HCT116 (cell line): ENCODE data around the gene RALGPS1. TPM values are rescaled to one million over a fixed set of nuclear protein-coding genes. Genes with fewer than 3 reads are reported as not detected.

ENCODE experiments used
- ATAC-seq: fragments of 200-7000 bp; cut with Tn5 transposase; 2 replicates; pipeline ENCODE4 v1.9.1; 2020; ENCODE audit warnings: mild to moderate bottlenecking, moderate library complexity
- BruUV-seq: library from RNA; stranded (reverse); fragments of 400-500 nt; replicated peaks from 2 replicates; lab custom pipeline; 2021; lab: Mats Ljungman, UMichigan
- CTCF ChIA-PET: fragments of 300-600 bp; sonication (Branson Sonifier 250); formaldehyde crosslinking; loops from one replicate; lab custom pipeline; 2021; ENCODE audit warnings: antibody characterized with exemption; lab: Charles Lee
- POLR2A ChIA-PET: fragments of 300-600, 350-600 bp; sonication (Branson Sonifier 250); formaldehyde crosslinking; loops from one replicate; lab custom pipeline; 2021; ENCODE audit warnings: antibody characterized with exemption; lab: Charles Lee
- RAD21 ChIA-PET, 2 experiments: fragments of 300-600 bp; sonication (Branson Sonifier 250); formaldehyde crosslinking; loops; one replicate each; lab custom pipeline; 2023; ENCODE audit warnings: low total read pairs in 2 of 2; ENCODE audit not compliant: uncharacterized antibody in 2 of 2, unreplicated experiment in 2 of 2, low non-redundant PET in 1 of 2; lab: Charles Lee
- DNase-seq: peaks from one replicate; pipeline ENCODE4 v3.0.0-alpha.2; 2010; ENCODE audit warnings: low read depth, low spot score
- H2AFZ ChIP-seq: fragments of 200-600 bp; shearing (Covaris generic), sonication (generic); 2 replicates; pipeline ENCODE4 v1.6.1; 2017; ENCODE audit warnings: low read depth, mixed run types, mixed read lengths, antibody characterized with exemption, low read length; ENCODE audit not compliant: poor library complexity, severe bottlenecking
- H3K27ac ChIP-seq: 2 replicates; pipeline ENCODE4 v1.5.1; 2012; ENCODE audit warnings: low read depth, low read length
- H3K27me3 ChIP-seq: fragments of 200-600 bp; sonication (generic); 2 replicates; pipeline ENCODE4 v1.6.1; 2016; ENCODE audit warnings: mixed run types, low read length, mixed read lengths; ENCODE audit not compliant: insufficient read depth
- H3K36me3 ChIP-seq, 2 experiments: fragments of 200-500 bp in 1 of 2; fragments of 200-600 bp in 1 of 2; sonication (Bioruptor generic) in 1 of 2; sonication (generic) in 1 of 2; 2 replicates each; pipeline versions ENCODE4 v1.5.1 to v1.6.1; 2014 to 2016; ENCODE audit warnings: low read length in 2 of 2, inconsistent platforms in 1 of 2, mixed read lengths in 1 of 2, mixed run types in 1 of 2; ENCODE audit not compliant: insufficient read depth in 2 of 2, control insufficient read depth in 1 of 2
- H3K4me1 ChIP-seq, 2 experiments: fragments of 200-600 bp in 1 of 2; sonication (generic) in 1 of 2; 2 replicates each; pipeline versions ENCODE4 v1.5.1 to v1.6.1; 2012 to 2017; ENCODE audit warnings: low read length in 2 of 2, inconsistent platforms in 1 of 2, mild to moderate bottlenecking in 1 of 2, mixed read lengths in 1 of 2, mixed run types in 1 of 2, moderate library complexity in 1 of 2; ENCODE audit not compliant: insufficient read depth in 2 of 2, control insufficient read depth in 1 of 2
- H3K4me2 ChIP-seq: fragments of 200-600 bp; sonication (generic); 2 replicates; pipeline ENCODE4 v1.6.1; 2017; ENCODE audit warnings: mixed run types, low read length, mixed read lengths
- H3K4me3 ChIP-seq, 2 experiments: fragments of 200-600 bp in 1 of 2; sonication (generic) in 1 of 2; replicated peaks in 1 of 2; 2 replicates each; pipeline ENCODE4 v1.5.1; 2011 to 2016; ENCODE audit warnings: low read length in 2 of 2, control low read depth in 1 of 2, low read depth in 1 of 2, mild to moderate bottlenecking in 1 of 2, mixed read lengths in 1 of 2, mixed run types in 1 of 2
- H3K79me2 ChIP-seq: fragments of 200-600 bp; sonication (generic); 2 replicates; pipeline ENCODE4 v1.6.1; 2017; ENCODE audit warnings: mild to moderate bottlenecking, mixed run types, low read length, moderate library complexity, mixed read lengths; ENCODE audit not compliant: insufficient read depth
- H3K9ac ChIP-seq: fragments of 200-600 bp; sonication (generic); 2 replicates; pipeline ENCODE4 v1.6.1; 2016; ENCODE audit warnings: low read length, mixed read lengths
- H3K9me2 ChIP-seq: fragments of 200-600 bp; sonication (generic), shearing (Covaris generic); 2 replicates; pipeline ENCODE4 v1.6.1; 2017; ENCODE audit warnings: mixed run types, mild to moderate bottlenecking, moderate library complexity; ENCODE audit not compliant: insufficient read depth
- H3K9me3 ChIP-seq, 2 experiments: fragments of 200-500 bp in 1 of 2; fragments of 200-600 bp in 1 of 2; sonication (Bioruptor generic) in 1 of 2; sonication (generic) in 1 of 2; 2 replicates each; pipeline ENCODE4 v1.6.1; 2014 to 2017; ENCODE audit warnings: low read length in 2 of 2, mixed read lengths in 2 of 2, inconsistent platforms in 1 of 2, low read depth in 1 of 2, mild to moderate bottlenecking in 1 of 2, mixed run types in 1 of 2, moderate library complexity in 1 of 2; ENCODE audit not compliant: control insufficient read depth in 1 of 2, insufficient read depth in 1 of 2
- H4K20me1 ChIP-seq: fragments of 200-600 bp; sonication (generic), shearing (Covaris generic); 2 replicates; pipeline ENCODE4 v1.6.1; 2017; ENCODE audit warnings: mixed run types, mild to moderate bottlenecking, moderate library complexity; ENCODE audit not compliant: insufficient read depth
- ATF3 ChIP-seq: IDR thresholded peaks from 2 replicates; pipeline ENCODE4 v1.6.1; 2012
- CBX3 ChIP-seq: IDR thresholded peaks from 2 replicates; pipeline ENCODE4 v1.6.1; 2012; ENCODE audit warnings: low read depth
- ELF1 ChIP-seq: IDR thresholded peaks from 2 replicates; pipeline ENCODE4 v1.6.1; 2012; ENCODE audit warnings: low read depth, borderline replicate concordance
- EZH2phosphoT487 ChIP-seq: fragments of 200-600 bp; IDR thresholded peaks from 2 replicates; pipeline ENCODE4 v1.6.1; 2018; ENCODE audit warnings: antibody characterized with exemption, borderline replicate concordance
- RAD21 ChIP-seq: IDR thresholded peaks from 2 replicates; pipeline ENCODE4 v1.6.1; 2012; ENCODE audit warnings: low read depth, mild to moderate bottlenecking
- REST ChIP-seq: IDR thresholded peaks from 2 replicates; pipeline ENCODE4 v1.6.1; 2012; ENCODE audit warnings: low read depth
- SIN3A ChIP-seq: IDR thresholded peaks from 2 replicates; pipeline ENCODE4 v1.6.1; 2012; ENCODE audit warnings: low read depth
- SP1 ChIP-seq: IDR thresholded peaks from 2 replicates; pipeline ENCODE4 v1.6.1; 2012; ENCODE audit warnings: low read depth
- YY1 ChIP-seq: IDR thresholded peaks from 2 replicates; pipeline ENCODE4 v1.6.1; 2011; ENCODE audit warnings: low read length, low read depth, moderate library complexity, mild to moderate bottlenecking; ENCODE audit not compliant: insufficient replicate concordance; ENCODE audit errors: extremely low read depth
- intact Hi-C: fragments of 100-400 bp; cut with micrococcal nuclease; formaldehyde crosslinking; loops from 2 replicates; pipeline ENCODE4 v1.10.0; 2022
- total RNA-seq: library from RNA; stranded (reverse); gene quantifications from one replicate; pipeline ENCODE4 v1.2.1, GENCODE V29; 2021; ENCODE audit not compliant: unreplicated experiment
- TF ChIP-seq, protein P1 (sequence below): IDR thresholded peaks from 2 replicates; pipeline ENCODE4 v1.6.1; 2012

RALGPS1 gene
- total RNA-seq, 1 experiment from 2014 or later, result 7.6 TPM

DNA sequence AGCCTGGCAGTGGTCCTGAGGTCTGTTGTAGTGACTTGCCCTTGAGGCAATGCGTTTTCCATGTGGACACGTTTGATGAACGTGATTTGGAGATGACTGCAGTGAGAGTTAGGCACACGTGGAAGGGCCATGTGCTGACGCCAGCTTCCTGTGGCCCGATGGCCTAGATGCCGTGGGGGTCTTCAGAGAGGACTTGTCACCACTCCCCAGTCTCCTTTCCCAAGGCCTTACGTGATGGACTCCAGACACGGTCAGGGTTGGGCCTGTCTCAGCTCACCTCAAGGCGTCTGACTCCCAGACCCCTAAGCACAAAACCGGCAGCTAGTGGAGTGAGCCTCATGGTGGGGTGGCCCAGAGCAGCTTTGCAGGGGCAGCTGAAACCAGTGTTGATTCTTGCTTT lies 115.0 kb downstream of the RALGPS1 start:
- no peak overlapping the region for H2AFZ ChIP-seq
- no peak overlapping the region for H3K27ac ChIP-seq
- no peaks in the 10 kb centered on the region for H3K9me3 ChIP-seq
- no peaks in the 10 kb centered on the region for H3K4me1 ChIP-seq
- DNase-seq, result no peak
- ChIA-PET CTCF (no interaction called here), POLR2A (no interaction called here), RAD21 (no interaction called here)
- H3K4me3 ChIP-seq, result no peak overlapping the region
- H3K4me2 ChIP-seq, result no peak overlapping the region
- H3K9ac ChIP-seq, result no peak overlapping the region
- TF ChIP-seq EZH2phosphoT487 (no peak), ELF1 (no peak), RAD21 (no peak), REST (no peak), YY1 (no peak), SIN3A (no peak), ATF3 (no peak), SP1 (no peak), CBX3 (no peak)
- TF ChIP-seq, protein P1, sequence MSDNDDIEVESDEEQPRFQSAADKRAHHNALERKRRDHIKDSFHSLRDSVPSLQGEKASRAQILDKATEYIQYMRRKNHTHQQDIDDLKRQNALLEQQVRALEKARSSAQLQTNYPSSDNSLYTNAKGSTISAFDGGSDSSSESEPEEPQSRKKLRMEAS, result no peak
- BruUV-seq, result no TSS peak
- intact Hi-C loops, result no loop called here
- no peaks in the 10 kb centered on the region for H3K27me3 ChIP-seq
- no peak for ATAC-seq
- H3K36me3 ChIP-seq, result no peaks in the 10 kb centered on the region
- H3K9me2 ChIP-seq, result no peaks in the 10 kb centered on the region
- no peaks in the 10 kb centered on the region for H3K79me2 ChIP-seq
- H4K20me1 ChIP-seq, result no peaks in the 10 kb centered on the region
